HL-60 (cell line): ENCODE data around the gene CWF19L1.

ENCODE experiments used
- DNase-seq, 2 experiments: peaks; one replicate each; pipeline ENCODE4 v3.0.0-alpha.2; 2010 to 2020; ENCODE audit warnings: low read depth in 1 of 2, low spot score in 1 of 2
- H3K27ac ChIP-seq: fragments of 250-450 bp; sonication (Bioruptor Pico); replicated peaks from 2 replicates; pipeline ENCODE4 v1.5.1; 2020; ENCODE audit warnings: mild to moderate bottlenecking, moderate library complexity
- H3K27me3 ChIP-seq: fragments of 250-450 bp; sonication (Bioruptor Pico); 2 replicates; pipeline ENCODE4 v1.5.1; 2021; ENCODE audit warnings: mild to moderate bottlenecking, moderate library complexity; ENCODE audit not compliant: insufficient read depth, poor library complexity, severe bottlenecking
- H3K4me3 ChIP-seq: replicated peaks from 2 replicates; pipeline ENCODE4 v1.5.1; 2011; ENCODE audit warnings: mild to moderate bottlenecking, control low read depth, low read length; ENCODE audit not compliant: insufficient read depth
- CTCF ChIP-seq: IDR thresholded peaks from one replicate; pipeline ENCODE4 v1.5.1; 2011; ENCODE audit warnings: low read length, control low read depth, inconsistent platforms; ENCODE audit not compliant: insufficient read depth
- GABPA ChIP-seq: IDR thresholded peaks from 2 replicates; pipeline ENCODE4 v1.6.1; 2012; ENCODE audit warnings: low read depth
- POLR2AphosphoS5 ChIP-seq: IDR thresholded peaks from 2 replicates; pipeline ENCODE4 v1.6.1; 2012; ENCODE audit warnings: low read depth
- REST ChIP-seq: IDR thresholded peaks from 2 replicates; pipeline ENCODE4 v1.6.1; 2012; ENCODE audit warnings: low read depth; ENCODE audit not compliant: insufficient replicate concordance
- SPI1 ChIP-seq: IDR thresholded peaks from 2 replicates; pipeline ENCODE4 v1.6.1; 2012; ENCODE audit warnings: low read depth, mild to moderate bottlenecking, borderline replicate concordance

CWF19L1 gene

GRCh38 chr10:100245484-100246220 is 21.8 kb downstream of the CWF19L1 start:
- H3K27me3 ChIP-seq: no peaks in the 10 kb centered on the region
- TF ChIP-seq POLR2AphosphoS5 (no peak), SPI1 (no peak), REST (no peak), GABPA (no peak), CTCF (no peak)
- H3K4me3 ChIP-seq: no peak overlapping the region
- DNase-seq: no peak
- H3K27ac ChIP-seq: no peak overlapping the region

- DNase-seq: no peak
- no peaks in the 10 kb centered on the region for H3K27me3 ChIP-seq
- no peak overlapping the region for H3K4me3 ChIP-seq
- TF ChIP-seq CTCF: no peak
- TF ChIP-seq SPI1: no peak
- TF ChIP-seq POLR2AphosphoS5: no peak
- TF ChIP-seq REST: no peak
- TF ChIP-seq GABPA: no peak
- H3K27ac ChIP-seq: no peak overlapping the region
These were observed 27.6 kb downstream of the CWF19L1 start for GRCh38 chr10:100239851-100240250.

- DNase-seq: no peak
- no peak for TF ChIP-seq CTCF
- TF ChIP-seq POLR2AphosphoS5: no peak
- TF ChIP-seq REST: no peak
- no peak for TF ChIP-seq SPI1
- TF ChIP-seq GABPA: no peak
- Histone ChIP-seq H3K27me3 (no peaks in the 10 kb centered on the region), H3K4me3 (no peak overlapping the region), H3K27ac (no peak overlapping the region)
These were observed 29.0 kb downstream of the CWF19L1 start for GRCh38 chr10:100238429-100238828.
